Esophagus muscularis mucosa (tissue), 4 donors: ENCODE results near the gene STAT3.

Experiments
- EP300 ChIP-seq: sonication (generic); formaldehyde crosslinking; IDR thresholded peaks from one replicate; pipeline ENCODE4 v1.6.1; 2017; ENCODE audit warnings: antibody characterized with exemption
- POLR2A ChIP-seq: fragments of 450-650 bp; IDR thresholded peaks from one replicate; pipeline ENCODE4 v1.6.1; 2017; ENCODE audit warnings: antibody characterized with exemption, moderate library complexity, mild to moderate bottlenecking, low read depth
- TF ChIP-seq, protein P1 (sequence below), 3 experiments: fragments of 200-600 bp in 2 of 3; fragments of 450-650 bp in 1 of 3; sonication (generic) in 2 of 3; IDR thresholded peaks; one replicate each; pipeline ENCODE4 v1.5.1; 2017 to 2019; ENCODE audit warnings: antibody characterized with exemption in 3 of 3, mild to moderate bottlenecking in 2 of 3, moderate library complexity in 1 of 3

DNA sequence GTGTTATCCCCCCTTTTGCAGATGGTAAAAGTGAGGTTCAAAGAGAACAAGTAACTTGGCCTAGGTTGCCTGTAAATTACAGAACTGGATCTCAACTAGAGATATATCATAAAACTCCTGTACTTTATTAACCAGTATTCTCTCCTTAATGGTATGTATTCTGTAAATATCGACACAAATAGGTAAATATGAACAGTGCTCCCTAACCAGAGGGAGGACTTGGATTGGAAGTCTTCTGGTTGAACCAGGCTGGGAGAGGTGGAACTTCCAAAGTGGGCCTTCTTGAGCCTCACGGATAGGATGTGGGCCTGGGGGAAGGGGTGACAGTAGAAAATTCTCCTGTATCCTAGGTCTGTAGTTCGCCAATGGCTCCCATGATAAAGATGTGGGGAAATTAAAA is 92.2 kb downstream of the STAT3 start:
- TF ChIP-seq POLR2A, result no peak
- TF ChIP-seq EP300, result no peak
- TF ChIP-seq, protein P1, sequence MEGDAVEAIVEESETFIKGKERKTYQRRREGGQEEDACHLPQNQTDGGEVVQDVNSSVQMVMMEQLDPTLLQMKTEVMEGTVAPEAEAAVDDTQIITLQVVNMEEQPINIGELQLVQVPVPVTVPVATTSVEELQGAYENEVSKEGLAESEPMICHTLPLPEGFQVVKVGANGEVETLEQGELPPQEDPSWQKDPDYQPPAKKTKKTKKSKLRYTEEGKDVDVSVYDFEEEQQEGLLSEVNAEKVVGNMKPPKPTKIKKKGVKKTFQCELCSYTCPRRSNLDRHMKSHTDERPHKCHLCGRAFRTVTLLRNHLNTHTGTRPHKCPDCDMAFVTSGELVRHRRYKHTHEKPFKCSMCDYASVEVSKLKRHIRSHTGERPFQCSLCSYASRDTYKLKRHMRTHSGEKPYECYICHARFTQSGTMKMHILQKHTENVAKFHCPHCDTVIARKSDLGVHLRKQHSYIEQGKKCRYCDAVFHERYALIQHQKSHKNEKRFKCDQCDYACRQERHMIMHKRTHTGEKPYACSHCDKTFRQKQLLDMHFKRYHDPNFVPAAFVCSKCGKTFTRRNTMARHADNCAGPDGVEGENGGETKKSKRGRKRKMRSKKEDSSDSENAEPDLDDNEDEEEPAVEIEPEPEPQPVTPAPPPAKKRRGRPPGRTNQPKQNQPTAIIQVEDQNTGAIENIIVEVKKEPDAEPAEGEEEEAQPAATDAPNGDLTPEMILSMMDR (IDR thresholded peaks at IDR 0.05), result no peak
